Endodermal cell (in vitro differentiated cells): ENCODE measurements around the gene PPP2R5E. TPM values are rescaled to one million over a fixed set of nuclear protein-coding genes. Genes with fewer than 3 reads are reported as not detected.

Source experiments
- DNase-seq: peaks from one replicate; pipeline ENCODE4 v3.0.0-alpha.2; 2017
- H3K27ac ChIP-seq: 2 replicates; pipeline ENCODE4 v1.5.1; 2013; ENCODE audit warnings: mild to moderate bottlenecking, low read depth, low read length, moderate library complexity
- H3K27me3 ChIP-seq: 2 replicates; pipeline ENCODE4 v1.6.1; 2013; ENCODE audit warnings: mild to moderate bottlenecking, low read length, moderate library complexity; ENCODE audit not compliant: insufficient read depth, control insufficient read depth, poor library complexity, severe bottlenecking
- H3K36me3 ChIP-seq: 2 replicates; pipeline ENCODE4 v1.7.0; 2013; ENCODE audit warnings: mild to moderate bottlenecking, low read length, moderate library complexity; ENCODE audit not compliant: control insufficient read depth, insufficient read depth
- H3K4me1 ChIP-seq: one replicate; pipeline ENCODE4 v1.7.0; 2013; ENCODE audit warnings: low read length; ENCODE audit not compliant: control insufficient read depth, insufficient read depth
- H3K4me3 ChIP-seq: 2 replicates; pipeline ENCODE4 v1.5.1; 2013; ENCODE audit warnings: mild to moderate bottlenecking, low read length, moderate library complexity
- H3K9ac ChIP-seq: 2 replicates; pipeline ENCODE4 v1.6.1; 2013; ENCODE audit warnings: mild to moderate bottlenecking, low read length, moderate library complexity; ENCODE audit not compliant: poor library complexity, severe bottlenecking; ENCODE audit errors: extremely low read depth
- H3K9me3 ChIP-seq: 2 replicates; pipeline ENCODE4 v1.6.1; 2013; ENCODE audit warnings: mild to moderate bottlenecking, low read length, moderate library complexity; ENCODE audit not compliant: control insufficient read depth
- H3K27ac Mint-ChIP-seq: 2 replicates; pipeline ENCODE4 v1.8.0; 2020; ENCODE audit warnings: mixed read lengths
- H3K27me3 Mint-ChIP-seq: 2 replicates; pipeline ENCODE4 v1.8.0; 2021; ENCODE audit warnings: mild to moderate bottlenecking, mixed read lengths; ENCODE audit not compliant: insufficient read depth
- H3K36me3 Mint-ChIP-seq: 2 replicates; pipeline ENCODE4 v1.8.0; 2020; ENCODE audit warnings: low read depth, mixed read lengths
- H3K4me1 Mint-ChIP-seq: 2 replicates; pipeline ENCODE4 v1.8.0; 2020; ENCODE audit warnings: mixed read lengths
- H3K4me3 Mint-ChIP-seq: 2 replicates; pipeline ENCODE4 v1.8.0; 2020; ENCODE audit warnings: mild to moderate bottlenecking, moderate library complexity, mixed read lengths
- H3K9me3 Mint-ChIP-seq: 2 replicates; pipeline ENCODE4 v1.8.0; 2020; ENCODE audit warnings: mild to moderate bottlenecking, mixed read lengths
- CTCF ChIP-seq: fragments of 200-600 bp; sonication (generic); conservative IDR thresholded peaks from 2 replicates; pipeline ENCODE4 v1.5.0; 2021; ENCODE audit warnings: antibody characterized with exemption, mild to moderate bottlenecking
- WGBS, 2 experiments: methylation state at CpG; one replicate each; pipeline versions ENCODE4 v1.1.5 to v1.1.7; 2013; ENCODE audit warnings: missing lambda C conversion rate in 2 of 2, mixed read lengths in 1 of 2; ENCODE audit not compliant: insufficient coverage in 1 of 2, insufficient read length in 1 of 2; 5-methylcytosine and 5-hydroxymethylcytosine counted together
- total RNA-seq, 2 donors: library from RNA; stranded (reverse); fragmentation: NEBNext Ultra II Directional in 1 of 2; extraction: Animal tissue kit (Norgen Biotek cat#: 25700) in 1 of 2; gene quantifications; 2 replicates in 1 of 2; 3 replicates in 1 of 2; pipeline ENCODE4 v1.2.1, GENCODE V29; 2021

The PPP2R5E gene
- total RNA-seq, 2 donors from 2014 or later, result 61.1 to 63.8 TPM

GRCh38 chr14:63512861-63513260 lies 30.3 kb downstream of the PPP2R5E start:
- H3K4me1 Mint-ChIP-seq, result peaks cover 26% of the 10 kb centered on the region
- H3K4me3 Mint-ChIP-seq, result no peak overlapping the region
- no peak for TF ChIP-seq CTCF

GRCh38 chr14:63510538-63510937 lies 32.6 kb downstream of the PPP2R5E start:
- no peak for TF ChIP-seq CTCF
- peaks cover 25% of the 10 kb centered on the region for H3K36me3 ChIP-seq
- H3K9ac ChIP-seq, result no peak overlapping the region
- H3K27ac Mint-ChIP-seq, result peak overlapping the region; percentile 1
- no peak overlapping the region for H3K27ac ChIP-seq
- no peak overlapping the region for H3K4me3 Mint-ChIP-seq
- no peak for DNase-seq
- peaks cover 26% of the 10 kb centered on the region for H3K4me1 Mint-ChIP-seq
- 85 to 92% methylated on average over 5 of the region's 5 CpGs for WGBS, 2 experiments
- H3K9me3 ChIP-seq, result no peaks in the 10 kb centered on the region
- H3K27me3 Mint-ChIP-seq, result no peaks in the 10 kb centered on the region
- H3K27me3 ChIP-seq, result no peaks in the 10 kb centered on the region
- H3K4me3 ChIP-seq, result no peak overlapping the region
- H3K36me3 Mint-ChIP-seq, result peaks cover 31% of the 10 kb centered on the region
- H3K9me3 Mint-ChIP-seq, result no peaks in the 10 kb centered on the region
- H3K4me1 ChIP-seq, result no peaks in the 10 kb centered on the region

More at GRCh38 chr14:63512861-63513260, 30.3 kb downstream of the PPP2R5E start:
- no peak overlapping the region for H3K27ac Mint-ChIP-seq
- peaks cover 20% of the 10 kb centered on the region for H3K36me3 Mint-ChIP-seq
- H3K27me3 Mint-ChIP-seq, result no peaks in the 10 kb centered on the region
- no peak for DNase-seq
- no peak overlapping the region for H3K9ac ChIP-seq
- H3K27me3 ChIP-seq, result no peaks in the 10 kb centered on the region
- H3K4me3 ChIP-seq, result no peak overlapping the region
- no peaks in the 10 kb centered on the region for H3K4me1 ChIP-seq
- no peaks in the 10 kb centered on the region for H3K9me3 ChIP-seq
- H3K9me3 Mint-ChIP-seq, result no peaks in the 10 kb centered on the region
- H3K27ac ChIP-seq, result no peak overlapping the region
- H3K36me3 ChIP-seq, result peaks cover 25% of the 10 kb centered on the region

- H3K9me3 Mint-ChIP-seq, result no peaks in the 10 kb centered on the region
- no peaks in the 10 kb centered on the region for H3K27me3 Mint-ChIP-seq
- WGBS, 2 experiments, result 71 to 87% methylated on average over 4 to 5 of the region's 5 CpGs
- Histone ChIP-seq H3K4me3 (no peak overlapping the region), H3K27ac (no peak overlapping the region), H3K4me1 (no peaks in the 10 kb centered on the region), H3K9ac (no peak overlapping the region), H3K9me3 (no peaks in the 10 kb centered on the region), H3K27me3 (no peaks in the 10 kb centered on the region), H3K36me3 (peaks cover 23% of the 10 kb centered on the region)
- DNase-seq, result no peak
- no peak for TF ChIP-seq CTCF
- H3K27ac Mint-ChIP-seq, result peak overlapping the region; percentile 1
- H3K36me3 Mint-ChIP-seq, result peaks cover 33% of the 10 kb centered on the region
- no peak overlapping the region for H3K4me3 Mint-ChIP-seq
- peaks cover 9% of the 10 kb centered on the region for H3K4me1 Mint-ChIP-seq
These were observed 35.1 kb downstream of the PPP2R5E start for GRCh38 chr14:63508033-63508432.
